ENCODE data around the gene TOR1AIP2.
"Not testable (repeated sequence)": the region's sequence is repeated elsewhere in the genome, so short reads cannot be mapped to it uniquely, and the experiment has no call there.

Gene TOR1AIP2

DNA sequence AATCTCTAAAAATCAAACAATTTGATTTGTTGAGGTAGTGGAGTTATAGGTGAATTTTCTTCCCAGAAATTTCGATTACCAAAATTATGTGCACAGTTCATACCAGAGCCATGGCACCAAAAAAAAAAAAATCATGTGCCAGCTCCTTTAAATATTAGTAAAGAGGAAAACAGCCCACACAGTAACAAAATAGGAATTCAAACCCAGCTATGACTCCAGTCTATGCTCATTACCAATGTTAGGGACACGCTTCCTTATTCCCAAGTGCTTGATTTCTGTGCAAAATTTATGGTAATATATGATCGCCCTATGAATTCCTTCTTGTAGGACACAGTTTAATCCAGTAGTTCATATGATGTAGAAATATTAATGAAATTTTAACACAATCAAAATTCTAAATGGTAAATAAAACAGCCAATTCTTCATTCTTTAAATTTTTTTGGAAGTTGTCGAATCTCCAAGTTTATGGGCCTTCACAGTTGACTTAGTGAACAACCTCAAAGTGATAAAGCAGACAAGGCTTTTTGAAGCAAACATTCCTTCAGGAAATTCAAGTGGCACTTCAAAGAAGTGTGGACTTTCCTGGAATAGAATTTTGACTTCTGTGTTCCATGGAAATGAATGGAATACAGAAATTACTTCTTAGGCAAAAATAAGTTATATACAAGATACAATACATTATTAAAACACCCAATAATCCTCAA lies 1.9 kb downstream of the TOR1AIP2 start:
- no peak for DNase-seq (ENCODE audit: low spot score)

DNA sequence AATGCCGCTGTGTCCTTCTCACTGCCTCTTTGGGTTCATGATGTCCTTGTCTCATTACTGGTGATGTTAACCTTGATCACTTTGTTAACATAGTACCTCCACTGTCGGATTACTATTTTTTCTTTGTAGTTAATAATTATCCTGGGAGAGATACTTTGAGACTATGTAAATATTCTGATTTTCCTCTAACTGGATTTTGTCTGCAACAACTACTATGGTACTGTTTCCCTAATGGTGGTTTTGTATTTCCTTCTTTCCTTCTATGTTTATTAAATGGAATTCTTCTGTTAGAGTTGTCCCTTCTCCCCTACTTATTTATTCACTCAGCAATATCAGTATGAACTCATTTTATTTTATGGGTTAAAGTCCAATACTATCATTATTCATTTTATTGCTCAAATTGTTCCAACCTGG lies 4.2 kb downstream of the TOR1AIP2 start:
- DNase-seq (ENCODE audit: low spot score) = no peak

- DNase-seq (ENCODE audit: low spot score) = no peak
These were observed 5.0 kb downstream of the TOR1AIP2 start for GRCh38 chr1:179872558-179872957.

DNA sequence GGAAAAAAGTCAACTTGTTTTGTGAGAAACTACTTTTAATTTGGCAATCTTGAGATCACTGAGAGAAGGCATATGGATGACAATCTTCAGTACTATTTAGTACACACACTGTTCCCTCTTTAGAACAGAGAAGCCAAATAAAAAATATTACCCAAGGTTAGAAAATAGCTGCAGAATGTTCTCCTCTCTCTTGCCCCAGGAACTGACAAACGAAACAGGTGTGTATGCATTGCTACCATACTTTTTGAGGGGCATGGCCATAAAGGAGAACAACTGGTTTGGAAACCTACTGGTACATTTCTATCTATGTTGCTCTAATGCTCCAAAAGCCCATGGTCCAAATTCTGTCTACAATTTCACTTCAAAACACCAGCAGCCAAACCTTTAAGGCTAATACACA lies 5.7 kb downstream of the TOR1AIP2 start:
- no peak for DNase-seq (ENCODE audit: low spot score)

DNA sequence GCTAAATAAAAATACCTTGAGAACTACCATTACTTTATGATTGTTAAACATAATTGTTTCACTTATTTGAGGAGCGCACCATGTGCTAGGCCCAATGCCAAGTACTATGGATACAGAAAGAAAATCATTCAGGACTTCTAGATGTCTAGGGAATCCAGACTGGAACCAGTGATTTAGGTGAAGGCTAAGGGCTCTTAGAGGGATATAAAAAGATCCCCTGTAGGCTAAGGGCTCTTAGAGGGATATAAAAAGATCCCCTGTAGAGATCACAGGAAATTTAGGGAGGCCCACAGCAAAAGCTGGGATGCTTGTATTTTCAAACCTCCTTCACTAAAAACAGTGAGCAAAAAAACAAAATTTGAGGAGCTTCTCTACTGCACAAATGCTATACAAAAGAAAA lies 6.7 kb downstream of the TOR1AIP2 start:
- no peak for DNase-seq (ENCODE audit: low spot score)

DNA sequence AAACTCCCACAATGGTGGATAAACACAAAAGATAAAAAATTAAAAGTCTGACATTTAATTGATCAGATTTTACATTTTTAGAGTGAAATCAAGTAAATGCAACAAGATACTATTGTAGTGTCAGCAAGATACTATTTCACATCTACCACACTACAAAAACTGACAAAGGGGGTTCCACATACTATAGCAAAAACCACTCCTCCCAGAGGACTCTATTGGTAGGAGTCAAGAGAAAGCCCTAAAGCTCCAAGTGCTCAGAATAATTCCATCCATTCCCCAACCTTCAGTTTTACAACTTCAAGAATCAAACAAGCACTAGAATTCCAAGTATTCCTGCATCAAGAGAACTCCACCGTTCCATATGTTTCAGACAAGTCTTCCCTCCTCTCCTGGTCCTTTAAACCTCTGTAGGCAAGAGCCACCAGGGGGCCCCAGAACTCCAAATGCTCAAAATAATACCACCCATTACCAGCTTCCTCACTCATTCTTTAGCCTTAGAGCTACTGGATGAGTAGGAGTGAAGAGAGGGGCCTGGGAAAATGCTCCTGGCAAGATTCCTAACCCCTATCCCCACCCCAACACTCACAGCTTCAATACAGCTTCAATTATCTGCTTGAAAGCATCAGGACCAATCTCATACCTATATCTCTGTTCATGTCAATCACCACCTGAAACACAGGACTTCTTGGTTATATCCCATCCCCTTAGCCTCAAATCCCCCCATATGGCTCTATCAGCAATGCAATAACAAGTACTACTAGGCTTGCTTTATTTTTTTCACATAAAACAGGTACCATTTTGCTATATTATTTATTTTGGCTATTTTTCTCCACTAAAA lies 9.9 kb downstream of the TOR1AIP2 start:
- DNase-seq (ENCODE audit: low spot score) = peak; percentile 29

DNA sequence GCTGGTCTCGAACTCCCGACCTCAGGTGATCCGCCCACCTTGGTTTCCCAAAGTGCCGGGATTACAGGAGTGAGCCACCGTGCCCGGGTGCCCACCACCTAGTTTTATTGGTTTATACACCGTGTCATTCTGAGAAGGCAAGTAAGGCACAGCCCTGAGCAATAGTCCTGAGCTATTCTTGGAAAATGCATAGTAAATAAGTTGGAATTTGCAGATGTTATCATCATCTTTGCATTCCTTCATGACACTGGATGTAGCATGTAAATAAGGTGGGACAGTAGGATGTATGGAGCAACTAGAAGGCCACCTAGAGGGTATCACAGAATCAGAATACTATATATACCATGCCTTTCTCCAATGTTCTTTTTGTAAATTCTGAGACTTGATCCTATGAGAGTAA lies 11.0 kb downstream of the TOR1AIP2 start:
- no peak for DNase-seq (ENCODE audit: low spot score)

GRCh38 chr1:179865377-179865776 lies 12.2 kb downstream of the TOR1AIP2 start:
- DNase-seq (ENCODE audit: low spot score) = no peak

DNA sequence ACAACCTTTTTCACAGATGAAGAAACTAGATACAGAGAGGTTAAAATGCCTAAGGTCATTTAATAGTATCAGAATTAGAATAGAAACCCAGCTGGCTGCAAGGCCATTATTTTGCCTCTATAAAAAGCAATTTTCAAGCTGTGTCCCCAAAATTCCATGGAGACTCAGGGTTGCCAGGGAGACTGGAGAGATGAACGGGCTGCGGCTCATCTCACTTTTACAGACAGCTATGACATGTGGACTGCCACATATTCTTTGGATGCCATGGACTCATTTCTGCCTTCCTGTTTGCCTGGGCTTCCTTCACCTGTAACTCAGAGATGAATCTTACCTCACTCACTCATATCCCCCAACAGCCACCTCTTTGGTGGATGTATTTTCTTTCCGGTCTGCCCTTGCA lies 17.0 kb downstream of the TOR1AIP2 start:
- no peak for DNase-seq (ENCODE audit: low spot score)

DNA sequence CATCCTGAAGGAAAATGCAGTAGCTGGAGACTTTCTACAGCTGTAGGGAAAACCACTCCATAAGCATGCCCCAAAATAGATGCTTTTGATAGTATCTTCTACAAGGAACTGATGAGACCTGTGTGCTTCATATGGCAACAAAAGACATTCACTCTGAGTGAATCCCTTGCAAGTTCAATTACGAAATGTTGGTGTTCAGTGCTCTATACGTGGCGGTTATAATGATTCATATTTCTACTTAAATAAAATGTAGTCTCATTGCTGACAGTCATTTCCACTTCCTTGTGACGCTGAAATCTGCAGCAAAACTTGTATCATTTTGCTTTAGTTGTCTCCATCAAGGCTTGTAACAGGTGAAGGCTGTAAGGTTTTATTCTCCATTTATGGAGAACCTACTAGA lies 20.6 kb downstream of the TOR1AIP2 start:
- no peak for DNase-seq (ENCODE audit: low spot score)

- DNase-seq (ENCODE audit: low spot score) = no peak
These were observed 21.3 kb downstream of the TOR1AIP2 start for GRCh38 chr1:179856296-179856695.

GRCh38 chr1:179855831-179856230 lies 21.8 kb downstream of the TOR1AIP2 start:
- DNase-seq (ENCODE audit: low spot score) = not testable (repeated sequence)

DNA sequence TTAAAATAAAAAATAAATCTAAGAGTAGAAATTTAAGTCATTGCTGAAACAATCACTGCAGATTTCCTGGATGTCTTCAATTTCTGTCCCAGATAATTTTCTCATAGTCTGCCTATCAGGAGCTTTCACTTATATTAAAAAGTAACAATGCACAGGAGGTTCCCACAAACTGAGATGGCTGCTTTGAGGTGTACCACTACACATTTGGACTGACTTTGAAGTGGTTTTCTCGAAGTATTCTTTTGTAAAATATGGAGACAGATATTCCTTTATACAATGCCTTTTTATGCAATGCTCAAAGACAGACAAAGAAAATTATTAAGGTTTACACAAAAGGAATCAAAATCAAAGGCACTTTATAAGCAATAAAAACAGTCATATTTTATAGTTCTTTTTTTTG lies 24.5 kb downstream of the TOR1AIP2 start:
- no peak for DNase-seq (ENCODE audit: low spot score)

- no peak for DNase-seq (ENCODE audit: low spot score)
These were observed 29.4 kb downstream of the TOR1AIP2 start for GRCh38 chr1:179848233-179848632.

GRCh38 chr1:179840107-179840506 lies 37.5 kb downstream of the TOR1AIP2 start:
- no peak for DNase-seq (ENCODE audit: low spot score)

- DNase-seq (ENCODE audit: low spot score) = not testable (repeated sequence)
These were observed 40.7 kb downstream of the TOR1AIP2 start for GRCh38 chr1:179836686-179837445.

DNA sequence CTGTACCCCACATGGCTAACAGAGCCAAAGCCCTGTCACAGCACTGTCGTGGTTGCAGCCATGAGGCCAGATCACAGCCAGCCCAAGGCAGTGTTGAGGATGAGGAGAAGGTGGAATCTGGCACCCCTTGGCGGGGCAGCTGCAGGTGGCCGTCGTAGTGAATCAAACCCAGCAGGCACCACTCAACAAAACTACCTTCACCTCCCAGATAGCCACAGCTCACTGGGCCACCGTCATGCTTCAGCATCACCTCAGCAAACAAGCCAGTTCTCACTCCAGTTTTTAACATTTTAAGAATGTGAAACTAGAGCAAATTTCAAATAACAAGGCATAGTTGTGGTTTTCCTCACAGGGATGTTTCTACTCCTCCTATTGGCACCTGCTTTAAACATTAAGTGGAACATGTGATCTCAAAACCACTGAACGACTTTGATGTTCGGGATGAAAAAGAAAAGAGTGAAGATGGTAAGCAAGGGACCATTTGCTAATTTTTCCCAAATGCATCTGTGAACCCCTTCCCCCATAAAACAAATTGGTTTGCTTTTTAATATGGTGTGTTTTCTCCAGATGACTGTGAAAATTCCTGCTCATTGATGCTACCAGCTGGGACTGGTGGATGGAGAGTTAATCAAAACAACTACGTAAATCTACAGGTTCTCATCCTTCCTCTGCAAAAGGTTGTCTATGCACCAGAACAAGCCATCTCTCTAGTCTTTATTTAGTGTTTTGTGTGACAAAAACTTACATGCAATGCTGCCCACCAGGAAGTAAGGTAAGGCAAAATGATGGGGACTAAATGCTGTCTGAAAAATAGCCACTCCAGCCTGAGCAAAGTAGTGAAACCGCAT lies 45.5 kb downstream of the TOR1AIP2 start:
- DNase-seq (ENCODE audit: low spot score) = no peak

DNA sequence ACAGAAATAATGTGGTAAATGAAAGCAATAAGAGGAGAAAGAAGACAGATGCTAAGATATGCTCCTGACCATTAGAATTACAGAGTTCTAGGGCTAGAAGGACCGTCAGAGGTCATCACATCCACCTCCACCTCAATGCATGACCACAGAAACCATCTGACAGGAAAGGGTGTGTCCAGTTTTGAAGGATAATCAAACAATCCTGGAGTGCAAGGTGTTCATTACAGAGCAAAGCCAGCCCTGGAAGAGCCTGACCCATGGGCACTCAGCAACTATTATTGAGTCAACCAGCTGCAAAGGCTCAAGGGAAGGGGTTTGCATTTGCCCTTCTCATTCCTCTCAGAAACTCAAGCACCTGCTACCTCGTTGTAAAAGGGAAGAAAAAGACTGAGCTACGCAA lies 46.4 kb downstream of the TOR1AIP2 start:
- no peak for DNase-seq (ENCODE audit: low spot score)

DNA sequence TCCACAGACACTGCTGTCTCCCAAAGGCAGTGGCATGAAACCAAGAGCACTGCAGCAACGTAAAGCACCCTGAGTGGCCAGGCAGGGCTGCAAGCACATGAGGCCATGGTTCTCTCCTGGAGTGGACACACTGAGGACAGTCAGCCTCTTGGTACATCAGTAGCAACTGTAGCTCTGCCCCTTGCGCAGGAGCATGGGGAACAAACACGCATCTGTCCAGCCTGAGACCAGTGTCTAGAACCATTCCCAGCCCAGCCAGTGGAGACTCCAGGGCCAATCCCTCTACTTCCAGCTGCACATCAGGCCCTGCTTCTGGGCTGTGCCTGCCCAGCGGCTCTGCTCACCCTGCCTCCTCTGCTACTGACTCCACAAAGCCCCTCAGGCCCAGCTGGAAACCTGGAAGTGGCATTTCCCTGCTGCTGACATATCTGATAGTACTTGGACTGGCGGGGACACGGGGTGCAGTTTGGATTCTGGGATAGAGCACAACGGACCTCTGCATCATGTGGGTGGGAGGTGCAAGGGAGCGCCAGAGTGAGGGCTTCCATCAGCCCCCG lies 49.0 kb downstream of the TOR1AIP2 start:
- no peak for DNase-seq (ENCODE audit: low spot score)

- DNase-seq (ENCODE audit: low spot score) = no peak
These were observed 50.9 kb downstream of the TOR1AIP2 start for GRCh38 chr1:179826626-179827280.
